Neutrophil (primary cell): ENCODE results near the gene GAS7.

Source experiments
- H3K27ac ChIP-seq: fragments of 200-600 bp; sonication (generic); 2 replicates; pipeline ENCODE4 v1.5.1; 2016; ENCODE audit warnings: mild to moderate bottlenecking, moderate library complexity
- H3K27me3 ChIP-seq: fragments of 200-600 bp; sonication (generic); 2 replicates; pipeline ENCODE4 v1.6.0; 2016; ENCODE audit warnings: mild to moderate bottlenecking
- H3K36me3 ChIP-seq: fragments of 200-600 bp; sonication (generic); 2 replicates; pipeline ENCODE4 v1.5.1; 2017
- H3K4me1 ChIP-seq, 2 experiments: fragments of 200-600 bp in 1 of 2; sonication (generic) in 1 of 2; 1 replicate in 1 of 2; 2 replicates in 1 of 2; pipeline versions ENCODE4 v1.5.1 to v1.6.1; 2013 to 2016; ENCODE audit warnings: low read depth in 1 of 2, low read length in 1 of 2, mild to moderate bottlenecking in 1 of 2, moderate library complexity in 1 of 2; ENCODE audit not compliant: control insufficient read depth in 1 of 2, insufficient read depth in 1 of 2
- H3K4me3 ChIP-seq, 2 experiments: fragments of 200-600 bp in 1 of 2; sonication (generic) in 1 of 2; 1 replicate in 1 of 2; 2 replicates in 1 of 2; pipeline ENCODE4 v1.5.1; 2013 to 2016; ENCODE audit warnings: low read depth in 1 of 2, low read length in 1 of 2, mild to moderate bottlenecking in 1 of 2, moderate library complexity in 1 of 2
- H3K9me3 ChIP-seq: fragments of 200-600 bp; sonication (generic); 2 replicates; pipeline ENCODE4 v1.5.1; 2016
- CTCF ChIP-seq: fragments of 200-600 bp; sonication (generic); IDR thresholded peaks from 2 replicates; pipeline ENCODE4 v1.5.1; 2016; ENCODE audit warnings: antibody characterized with exemption

The GAS7 gene

GRCh38 chr17:9886141-9886930 is 312.1 kb downstream of the GAS7 start:
- H3K27me3 ChIP-seq = peaks cover 19% of the 10 kb centered on the region
- TF ChIP-seq CTCF = no peak
- H3K27ac ChIP-seq = no peak overlapping the region
- no peak overlapping the region for H3K4me3 ChIP-seq
- peaks cover 7% of the 10 kb centered on the region for H3K9me3 ChIP-seq
- H3K36me3 ChIP-seq = no peaks in the 10 kb centered on the region
- H3K4me1 ChIP-seq = peaks cover 0 to 3% of the 10 kb centered on the region in 2 experiments

- Histone ChIP-seq H3K9me3 (peaks cover 7% of the 10 kb centered on the region), H3K27ac (no peak overlapping the region), H3K36me3 (no peaks in the 10 kb centered on the region), H3K4me1 (peaks cover 0 to 8% of the 10 kb centered on the region in 2 experiments), H3K4me3 (no peak overlapping the region), H3K27me3 (peaks cover 12% of the 10 kb centered on the region)
- TF ChIP-seq CTCF = no peak
Observed at GRCh38 chr17:9883451-9883850, 315.0 kb downstream of the GAS7 start.

GRCh38 chr17:9880582-9880999 is 317.8 kb downstream of the GAS7 start:
- Histone ChIP-seq H3K4me1 (peaks cover 0 to 8% of the 10 kb centered on the region in 2 experiments), H3K36me3 (no peaks in the 10 kb centered on the region), H3K27ac (no peak overlapping the region), H3K9me3 (peaks cover 7% of the 10 kb centered on the region), H3K27me3 (peaks cover 17% of the 10 kb centered on the region), H3K4me3 (no peak overlapping the region)
- no peak for TF ChIP-seq CTCF

- Histone ChIP-seq H3K9me3 (peaks cover 7% of the 10 kb centered on the region), H3K27me3 (peaks cover 33% of the 10 kb centered on the region), H3K4me3 (no peak overlapping the region), H3K4me1 (peaks cover 0 to 8% of the 10 kb centered on the region in 2 experiments), H3K27ac (no peak overlapping the region), H3K36me3 (no peaks in the 10 kb centered on the region)
- TF ChIP-seq CTCF = no peak
Observed at GRCh38 chr17:9878786-9879525, 319.4 kb downstream of the GAS7 start.

- Histone ChIP-seq H3K36me3 (no peaks in the 10 kb centered on the region), H3K9me3 (peaks cover 7% of the 10 kb centered on the region), H3K4me3 (no peak overlapping the region), H3K27me3 (peaks cover 33% of the 10 kb centered on the region), H3K4me1 (peaks cover 0 to 8% of the 10 kb centered on the region in 2 experiments), H3K27ac (no peak overlapping the region)
- no peak for TF ChIP-seq CTCF
Observed at GRCh38 chr17:9878356-9878755, 320.1 kb downstream of the GAS7 start.
